Colonic mucosa (tissue), 4 donors: ENCODE results near the gene NUMBL. TPM values are rescaled to one million over a fixed set of nuclear protein-coding genes. Genes with fewer than 3 reads are reported as not detected.
"Not testable (repeated sequence)": the region's sequence is repeated elsewhere in the genome, so short reads cannot be mapped to it uniquely, and the experiment has no call there.

Experiments used
- DNase-seq: peaks from one replicate; pipeline ENCODE4 v3.0.0-alpha.2; 2020
- H3K27ac ChIP-seq: fragments of 200-600 bp; one replicate; pipeline ENCODE4 v1.8.0; 2021
- H3K27me3 ChIP-seq: fragments of 200-600 bp; one replicate; pipeline ENCODE4 v1.8.0; 2021
- H3K36me3 ChIP-seq: fragments of 200-600 bp; one replicate; pipeline ENCODE4 v1.8.0; 2021
- H3K4me1 ChIP-seq: fragments of 200-600 bp; one replicate; pipeline ENCODE4 v1.8.0; 2021; ENCODE audit warnings: mild to moderate bottlenecking
- H3K4me3 ChIP-seq: fragments of 200-600 bp; one replicate; pipeline ENCODE4 v1.8.0; 2021
- H3K9ac ChIP-seq, 2 donors: one replicate each; pipeline ENCODE4 v1.7.0; 2013; ENCODE audit warnings: control low read depth in 2 of 2, low read depth in 2 of 2, low read length in 2 of 2
- H3K9me3 ChIP-seq: fragments of 200-600 bp; one replicate; pipeline ENCODE4 v1.8.0; 2021
- intact Hi-C: fragments of 100-400 bp; cut with DNase I; formaldehyde crosslinking; loops from one replicate; pipeline ENCODE4 v1.14.1; 2022
- total RNA-seq, 2 donors: library from RNA; stranded (reverse); fragmentation: NEBNext Ultra II Directional in 1 of 2; extraction: Animal tissue kit (Norgen Biotek cat#: 25700) in 1 of 2; gene quantifications; one replicate each; pipeline ENCODE4 v1.2.1, GENCODE V29; 2021
- TF ChIP-seq, protein P1 (sequence below): fragments of 200-600 bp; IDR thresholded peaks from one replicate; pipeline ENCODE4 v1.8.0; 2022; ENCODE audit warnings: antibody characterized with exemption, mild to moderate bottlenecking
- donor health status: healthy.
- donor health status: DM: no; HTN: no; CAD: no.
- donor health status: DM: no; HTN: no; CAD: no.

NUMBL gene
- total RNA-seq, 2 donors from 2014 or later, result 12.8 to 22.0 TPM

- TF ChIP-seq, protein P1, sequence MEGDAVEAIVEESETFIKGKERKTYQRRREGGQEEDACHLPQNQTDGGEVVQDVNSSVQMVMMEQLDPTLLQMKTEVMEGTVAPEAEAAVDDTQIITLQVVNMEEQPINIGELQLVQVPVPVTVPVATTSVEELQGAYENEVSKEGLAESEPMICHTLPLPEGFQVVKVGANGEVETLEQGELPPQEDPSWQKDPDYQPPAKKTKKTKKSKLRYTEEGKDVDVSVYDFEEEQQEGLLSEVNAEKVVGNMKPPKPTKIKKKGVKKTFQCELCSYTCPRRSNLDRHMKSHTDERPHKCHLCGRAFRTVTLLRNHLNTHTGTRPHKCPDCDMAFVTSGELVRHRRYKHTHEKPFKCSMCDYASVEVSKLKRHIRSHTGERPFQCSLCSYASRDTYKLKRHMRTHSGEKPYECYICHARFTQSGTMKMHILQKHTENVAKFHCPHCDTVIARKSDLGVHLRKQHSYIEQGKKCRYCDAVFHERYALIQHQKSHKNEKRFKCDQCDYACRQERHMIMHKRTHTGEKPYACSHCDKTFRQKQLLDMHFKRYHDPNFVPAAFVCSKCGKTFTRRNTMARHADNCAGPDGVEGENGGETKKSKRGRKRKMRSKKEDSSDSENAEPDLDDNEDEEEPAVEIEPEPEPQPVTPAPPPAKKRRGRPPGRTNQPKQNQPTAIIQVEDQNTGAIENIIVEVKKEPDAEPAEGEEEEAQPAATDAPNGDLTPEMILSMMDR, result no peak
- H3K4me3 ChIP-seq, result no peak overlapping the region
- no peaks in the 10 kb centered on the region for H3K4me1 ChIP-seq
- intact Hi-C loops, result loop anchor here (2.0 to 5.0 kb wide), 3 partner anchors 159 to 481 kb away; no protein-coding TSS in a partner anchor
- no peak overlapping the region for H3K9ac ChIP-seq
- H3K27me3 ChIP-seq, result no peaks in the 10 kb centered on the region
- H3K9me3 ChIP-seq, result no peaks in the 10 kb centered on the region
- no peak overlapping the region for H3K27ac ChIP-seq
- H3K36me3 ChIP-seq, result no peaks in the 10 kb centered on the region
- DNase-seq, result no peak
Measured at GRCh38 chr19:40661616-40662015, 28.8 kb downstream of the NUMBL start.

DNA sequence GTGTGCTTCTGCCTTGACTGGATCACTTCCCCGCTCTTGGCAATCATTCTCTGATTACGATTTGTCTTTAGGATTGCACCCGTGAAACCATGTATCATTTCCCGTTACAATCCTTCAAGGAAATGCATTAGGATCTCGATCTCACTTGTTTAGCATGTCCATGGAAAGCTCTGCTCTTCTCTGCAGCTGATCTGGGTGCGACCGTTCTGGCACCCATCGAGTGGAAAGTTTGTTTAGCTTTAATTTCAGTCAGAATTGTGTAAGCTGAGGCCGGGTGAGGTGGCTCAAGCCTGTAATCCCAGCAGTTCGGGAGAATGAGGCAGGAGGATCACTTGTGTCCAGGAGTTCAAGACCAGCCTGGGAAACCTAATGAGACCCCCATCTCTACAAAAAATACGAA is 30.9 kb downstream of the NUMBL start:
- H3K4me3 ChIP-seq, result no peak overlapping the region
- H3K9me3 ChIP-seq, result no peaks in the 10 kb centered on the region
- no peak overlapping the region for H3K27ac ChIP-seq
- no peak for DNase-seq
- H3K4me1 ChIP-seq, result no peaks in the 10 kb centered on the region
- H3K27me3 ChIP-seq, result no peaks in the 10 kb centered on the region
- no peaks in the 10 kb centered on the region for H3K36me3 ChIP-seq
- intact Hi-C loops, result no loop called here
- H3K9ac ChIP-seq, result no peak overlapping the region
- TF ChIP-seq, protein P1, result no peak

- no peak for DNase-seq
- TF ChIP-seq, protein P1, result no peak
- Histone ChIP-seq H3K9ac (no peak overlapping the region), H3K27ac (no peak overlapping the region), H3K36me3 (no peaks in the 10 kb centered on the region), H3K4me3 (no peak overlapping the region), H3K4me1 (no peaks in the 10 kb centered on the region), H3K27me3 (no peaks in the 10 kb centered on the region), H3K9me3 (no peaks in the 10 kb centered on the region)
- intact Hi-C loops, result no loop called here
Measured at GRCh38 chr19:40659116-40659515, 31.3 kb downstream of the NUMBL start.

GRCh38 chr19:40658031-40658430 is 32.4 kb downstream of the NUMBL start:
- DNase-seq, result no peak
- no peaks in the 10 kb centered on the region for H3K9me3 ChIP-seq
- H3K27ac ChIP-seq, result no peak overlapping the region
- H3K4me3 ChIP-seq, result no peak overlapping the region
- TF ChIP-seq, protein P1, result no peak
- H3K9ac ChIP-seq, result no peak overlapping the region
- no peaks in the 10 kb centered on the region for H3K4me1 ChIP-seq
- H3K27me3 ChIP-seq, result no peaks in the 10 kb centered on the region
- no peaks in the 10 kb centered on the region for H3K36me3 ChIP-seq
- intact Hi-C loops, result no loop called here

GRCh38 chr19:40655684-40656083 is 34.8 kb downstream of the NUMBL start:
- H3K9me3 ChIP-seq, intact Hi-C loops, H3K4me3 ChIP-seq, H3K4me1 ChIP-seq, H3K27ac ChIP-seq, H3K36me3 ChIP-seq, H3K27me3 ChIP-seq, H3K9ac ChIP-seq, DNase-seq: not testable (repeated sequence)

GRCh38 chr19:40652303-40652702 is 38.1 kb downstream of the NUMBL start:
- H3K9me3 ChIP-seq, H3K9ac ChIP-seq, H3K36me3 ChIP-seq, H3K27me3 ChIP-seq, DNase-seq, H3K27ac ChIP-seq, intact Hi-C loops, H3K4me1 ChIP-seq, H3K4me3 ChIP-seq: not testable (repeated sequence)
